Measurements from ENCODE around the gene GZMA.
"Not testable (repeated sequence)": the region's sequence is repeated elsewhere in the genome, so short reads cannot be mapped to it uniquely, and the experiment has no call there.

The GZMA gene

GRCh38 chr5:55102348-55102747, at the start of gene GZMA:
GZMA (plus strand) TSS chr5:55102646; CDS start chr5:55102683, 37 bp downstream.
- no peak for DNase-seq

DNA sequence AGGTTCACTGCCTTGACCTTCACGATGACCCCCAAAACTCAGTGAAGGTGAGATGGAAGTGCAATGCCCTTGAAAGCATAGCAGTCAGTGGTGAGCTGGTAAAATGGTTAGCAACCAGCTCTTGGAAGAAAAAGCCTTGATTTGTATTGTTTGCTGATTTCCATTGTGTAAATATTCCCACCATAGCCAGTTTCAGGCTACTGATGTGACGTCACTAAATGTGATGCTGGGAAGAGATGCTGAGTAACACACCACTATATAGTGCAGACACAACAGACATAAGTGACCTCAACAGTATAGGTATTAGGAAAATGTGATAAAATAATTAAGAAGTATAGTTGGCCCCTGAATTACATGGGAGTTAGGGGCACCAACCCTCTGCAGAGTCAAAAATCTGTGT, 47.3 kb upstream of the GZMA start:
- DNase-seq, result no peak

DNA sequence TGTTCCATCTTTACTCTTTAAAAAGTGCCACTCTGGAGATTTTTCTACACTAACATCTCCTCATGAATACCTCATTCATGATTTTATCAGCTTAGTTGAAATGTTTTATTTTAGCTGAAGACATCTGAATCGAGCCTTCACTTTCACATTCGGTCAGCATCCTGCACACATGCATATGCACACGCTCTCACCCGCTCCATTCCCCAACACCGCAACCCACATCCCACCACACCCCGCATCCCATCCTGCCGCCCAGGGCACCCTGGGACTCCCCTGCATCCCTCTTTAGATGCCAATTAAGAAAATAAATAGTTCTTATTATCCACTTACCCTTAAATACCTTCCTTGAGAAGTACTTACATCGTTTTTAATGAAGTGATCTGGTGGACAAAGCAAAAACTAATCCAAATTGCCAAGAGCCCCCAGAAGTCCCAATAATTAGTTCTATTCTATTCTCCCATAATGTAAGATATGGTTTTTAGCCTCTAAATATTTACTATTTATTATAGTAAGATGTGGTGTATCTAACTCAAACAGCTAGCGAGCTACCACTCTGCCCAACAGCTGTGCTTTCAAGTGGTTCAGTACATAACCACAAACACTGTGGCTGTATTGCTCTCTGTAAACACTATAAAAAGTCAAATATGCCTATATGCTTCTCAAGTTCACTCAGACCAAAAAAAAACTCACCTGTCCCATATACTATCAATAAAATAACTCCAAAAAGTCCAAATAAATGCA, 40.2 kb upstream of the GZMA start:
- DNase-seq, result peak; percentile 22

GRCh38 chr5:55063220-55063863, 39.1 kb upstream of the GZMA start:
- no peak for DNase-seq

- no peak for DNase-seq
Observed at GRCh38 chr5:55063899-55064298, 38.5 kb upstream of the GZMA start.

DNA sequence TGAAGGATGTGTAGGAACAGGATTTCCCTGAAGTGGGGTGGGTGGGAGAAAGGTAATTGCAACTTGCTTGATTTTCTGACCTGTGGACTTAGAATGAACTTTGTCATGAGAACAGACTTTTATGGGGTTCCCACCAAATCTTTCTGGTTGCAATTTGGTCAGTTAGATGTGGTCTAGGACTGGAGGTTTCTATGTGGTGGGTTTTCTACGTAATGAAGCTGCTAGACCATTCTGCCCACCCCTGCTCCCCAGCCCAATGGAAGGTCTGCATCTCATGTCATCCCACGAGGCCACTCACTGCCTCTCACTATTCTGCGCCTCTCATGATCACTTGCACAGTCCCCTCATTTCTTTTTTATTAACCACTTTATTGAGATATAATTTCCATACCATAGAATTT, 37.9 kb upstream of the GZMA start:
- DNase-seq, result no peak

- DNase-seq, result no peak
Observed at GRCh38 chr5:55066277-55066676, 36.2 kb upstream of the GZMA start.

- DNase-seq, result no peak
Observed at GRCh38 chr5:55070968-55071367, 31.5 kb upstream of the GZMA start.

DNA sequence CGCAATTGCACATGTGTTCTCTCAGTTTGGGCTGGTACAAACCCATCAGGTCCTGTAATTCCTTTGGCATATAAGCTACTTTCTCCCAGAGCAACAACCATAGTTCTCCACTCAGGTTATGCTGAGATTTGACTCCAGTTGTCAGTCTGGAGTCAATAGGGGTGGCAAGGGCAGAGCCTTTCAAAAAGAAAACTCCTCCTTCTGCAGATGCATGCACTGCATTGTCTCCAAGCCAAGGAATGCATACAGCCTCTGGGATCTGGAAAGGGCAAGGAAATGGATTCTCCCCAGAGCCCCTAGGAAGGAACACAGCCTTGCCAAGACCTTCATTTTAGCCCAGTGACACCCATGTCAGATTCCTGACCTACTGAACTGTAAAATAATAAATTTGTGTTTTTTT, 31.0 kb upstream of the GZMA start:
- DNase-seq, result no peak

GRCh38 chr5:55072666-55073065, 29.8 kb upstream of the GZMA start:
- DNase-seq, result no peak

GRCh38 chr5:55073211-55073610, 29.2 kb upstream of the GZMA start:
- no peak for DNase-seq

DNA sequence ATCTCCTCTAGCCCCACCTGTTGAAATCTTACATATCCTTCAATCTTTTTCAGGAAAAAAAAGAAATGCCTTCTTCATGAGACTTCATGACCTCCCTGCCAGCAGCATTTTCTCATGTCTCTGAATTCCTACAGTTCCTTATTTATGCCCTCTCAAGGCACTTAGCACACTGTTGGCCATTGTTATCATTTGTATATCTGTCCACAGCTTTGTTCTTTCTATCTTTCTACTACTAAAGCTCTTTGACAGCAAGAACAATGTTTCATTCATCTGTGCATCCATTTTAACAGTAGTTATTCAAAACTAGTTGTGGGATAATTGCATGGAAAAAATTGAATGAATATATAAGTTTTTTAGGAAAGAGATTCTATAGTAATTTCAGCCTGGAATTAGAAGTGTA, 20.9 kb upstream of the GZMA start:
- no peak for DNase-seq

DNA sequence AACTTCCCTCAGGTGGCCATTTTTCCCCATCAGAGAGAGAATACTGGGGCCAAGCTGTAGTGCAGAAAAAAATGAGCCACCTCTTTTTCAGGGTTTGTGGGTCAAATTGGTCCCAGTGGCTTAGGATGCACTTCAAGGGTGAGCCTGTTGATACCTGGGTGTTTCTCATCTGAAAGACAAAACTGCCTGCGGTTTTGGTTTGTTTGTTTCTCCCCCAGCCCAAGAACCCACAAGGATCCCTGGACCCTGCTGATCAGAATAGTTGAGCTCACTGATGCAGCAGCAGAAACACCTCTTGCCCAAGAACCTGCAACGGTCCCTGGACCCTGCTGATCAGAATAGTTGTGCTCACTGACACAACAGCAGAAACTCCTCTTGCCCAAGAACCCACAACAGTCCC, 13.1 kb upstream of the GZMA start:
- DNase-seq, result not testable (repeated sequence)

- not testable (repeated sequence) for DNase-seq
Observed at GRCh38 chr5:55091011-55091410, 11.4 kb upstream of the GZMA start.

DNA sequence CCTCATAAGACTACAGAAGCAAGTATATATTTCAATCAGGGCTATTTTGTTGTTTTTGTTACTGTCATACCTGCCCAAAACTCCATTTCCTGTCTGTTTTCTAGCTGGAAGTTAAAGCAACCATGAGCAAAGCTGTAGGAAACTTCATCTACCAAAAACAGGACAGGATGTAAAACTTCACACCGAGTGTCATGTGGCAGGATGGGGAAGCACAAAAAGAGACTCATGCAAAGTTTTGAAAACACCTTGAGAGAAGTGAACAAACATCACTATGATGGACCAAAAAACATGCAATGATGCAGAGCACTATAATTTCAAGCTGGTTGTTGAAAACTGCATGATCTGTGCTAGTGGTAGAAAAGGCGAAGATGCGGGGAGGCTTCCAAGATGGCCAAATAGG, 6.3 kb upstream of the GZMA start:
- no peak for DNase-seq

DNA sequence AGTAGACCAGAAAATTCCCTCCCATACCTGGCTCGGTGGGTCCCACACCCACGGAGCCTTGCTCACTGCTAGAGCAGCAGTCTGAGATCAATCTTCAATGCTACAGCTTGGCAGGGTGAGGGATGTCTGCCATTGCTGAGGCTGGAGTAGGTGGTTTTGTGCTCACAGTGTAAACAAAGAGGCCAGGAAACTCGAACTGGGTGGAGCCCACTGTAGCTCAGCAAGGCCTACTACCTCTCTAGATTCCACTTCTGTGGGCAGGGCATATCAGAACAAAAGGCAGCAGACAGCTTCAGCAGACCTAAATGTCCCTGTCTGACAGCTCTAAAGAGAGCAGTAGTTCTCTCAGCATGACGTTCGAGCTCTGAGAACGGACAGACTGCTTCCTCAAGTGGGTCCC, 5.6 kb upstream of the GZMA start:
- DNase-seq, result peak; percentile 35

DNA sequence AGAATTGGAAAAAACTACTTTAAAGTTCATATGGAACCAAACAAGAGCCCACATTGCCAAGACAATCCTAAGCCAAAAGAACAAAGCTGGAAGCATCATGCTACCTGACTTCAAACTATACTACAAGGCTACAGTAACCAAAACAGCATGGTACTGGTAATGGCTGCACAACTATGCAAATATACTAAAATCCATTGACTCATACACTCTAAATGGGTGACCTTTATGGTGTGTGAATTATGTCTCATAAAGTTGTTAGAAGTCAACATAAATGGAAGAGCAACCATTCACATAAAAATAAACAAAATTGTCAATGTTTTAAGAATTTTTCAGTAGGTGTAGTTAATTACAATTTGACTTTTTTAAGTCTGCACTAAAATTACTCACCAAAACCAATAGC, 1.3 kb upstream of the GZMA start:
- DNase-seq, result not testable (repeated sequence)

- DNase-seq, result no peak
Observed at GRCh38 chr5:55101556-55102276, 730 bp upstream of the GZMA start.

DNA sequence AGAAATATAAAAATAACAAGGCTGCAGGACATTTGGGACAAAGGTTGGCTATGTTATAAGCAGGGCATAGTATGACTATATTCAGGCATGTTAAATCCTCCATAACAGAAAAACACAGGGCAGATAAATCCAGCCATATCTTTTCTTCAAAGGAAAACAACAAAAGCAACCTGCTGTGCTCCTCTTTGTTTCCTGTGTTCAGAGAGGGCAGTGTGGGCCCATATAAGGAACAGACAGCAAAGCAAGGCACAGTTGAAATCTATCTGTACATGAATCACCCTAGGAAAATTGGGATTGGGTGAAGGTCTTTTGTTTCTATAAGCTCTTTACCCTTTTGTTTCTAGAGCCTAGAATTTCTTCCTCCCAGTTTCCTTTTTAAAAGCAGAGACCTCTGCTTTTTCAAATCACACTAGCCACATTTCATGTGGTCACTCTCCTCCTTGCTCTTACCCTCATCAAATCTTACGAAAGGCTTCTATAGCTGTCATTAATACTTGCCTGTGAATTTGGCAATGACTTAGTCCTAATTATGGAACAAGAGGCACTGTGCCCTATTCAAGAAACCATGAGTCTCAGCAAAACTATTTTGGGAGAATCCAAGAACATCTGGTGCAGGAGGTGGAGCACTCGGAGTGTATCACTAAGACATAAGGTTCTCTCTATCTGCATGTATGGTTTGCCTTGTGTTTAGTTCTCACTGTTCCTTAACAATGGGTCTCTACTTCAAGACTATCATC, 1.8 kb downstream of the GZMA start:
- DNase-seq, result no peak

DNA sequence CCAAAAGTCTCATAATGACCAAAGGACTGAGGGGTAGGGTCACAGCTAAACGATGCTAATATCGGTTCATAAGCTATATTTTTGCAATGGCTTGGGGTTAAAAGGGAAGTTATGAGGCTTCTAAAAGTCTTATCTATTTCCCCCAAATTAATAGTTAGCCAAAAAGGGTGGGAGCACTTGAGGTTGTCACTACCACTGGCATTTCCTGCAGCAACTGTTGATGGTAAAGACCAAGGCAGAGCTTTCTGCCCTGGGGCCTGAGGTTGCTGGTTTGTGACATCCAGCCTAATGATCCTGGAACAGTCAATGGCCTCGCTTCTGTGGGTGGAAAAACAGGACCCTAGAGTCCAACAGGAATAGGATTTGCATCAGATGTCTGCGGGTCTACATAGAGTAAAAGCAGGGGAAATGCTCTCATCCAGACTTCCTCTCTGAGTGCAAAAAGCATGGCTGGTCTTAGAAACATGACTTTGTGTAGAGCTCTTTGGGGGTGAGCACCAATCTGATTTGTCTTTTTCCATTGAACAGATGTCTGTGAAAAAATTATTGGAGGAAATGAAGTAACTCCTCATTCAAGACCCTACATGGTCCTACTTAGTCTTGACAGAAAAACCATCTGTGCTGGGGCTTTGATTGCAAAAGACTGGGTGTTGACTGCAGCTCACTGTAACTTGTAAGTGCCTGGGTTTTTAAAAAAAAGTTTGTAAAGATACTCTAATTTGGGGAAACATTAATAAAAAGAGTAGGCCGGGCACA, 2.7 kb downstream of the GZMA start:
- DNase-seq, result no peak

DNA sequence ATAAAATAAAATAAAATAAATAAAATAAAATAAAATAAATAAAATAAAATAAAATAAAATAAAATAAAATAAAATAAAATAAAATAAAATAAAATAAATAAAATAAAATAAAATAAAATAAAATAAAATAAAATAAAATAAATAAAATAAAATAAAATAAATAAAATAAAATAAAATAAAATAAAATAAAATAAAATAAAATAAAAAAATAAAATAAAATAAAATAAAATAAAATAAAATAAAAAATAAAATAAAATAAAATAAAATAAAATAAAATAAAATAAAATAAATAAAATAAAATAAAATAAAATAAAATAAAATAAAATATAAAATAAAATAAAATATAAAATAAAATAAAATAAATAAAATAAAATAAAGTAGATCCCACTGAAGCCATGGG, 3.5 kb downstream of the GZMA start:
- not testable (repeated sequence) for DNase-seq

GRCh38 chr5:55108661-55109060, 6.2 kb downstream of the GZMA start:
- DNase-seq, result no peak

DNA sequence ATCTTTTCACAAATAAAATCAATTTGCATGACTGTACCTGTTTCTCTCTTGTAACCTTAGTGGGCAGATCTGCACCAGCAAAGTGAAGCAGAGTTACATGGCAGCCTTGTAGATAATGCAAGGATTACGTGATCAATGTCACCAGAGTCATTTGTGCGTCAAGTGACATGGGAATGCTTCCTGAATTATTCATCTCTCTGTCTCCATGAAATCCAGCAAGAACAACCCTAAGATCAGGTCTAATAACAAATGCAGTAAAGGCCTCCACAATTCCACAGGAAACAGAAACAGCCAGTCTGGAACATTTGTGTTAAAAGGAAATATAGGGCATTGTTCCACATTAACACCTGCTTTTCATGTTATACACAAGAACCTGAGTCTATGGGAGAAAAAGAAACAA, 7.8 kb downstream of the GZMA start:
- DNase-seq, result no peak

All from CD4-positive, alpha-beta T cell treated with Interferon gamma for 1 hour (primary cell).